Liver (tissue), 9 donors: ENCODE measurements around the gene SOX4. TPM values are rescaled to one million over a fixed set of nuclear protein-coding genes. Genes with fewer than 3 reads are reported as not detected.
"Not testable (repeated sequence)": the region's sequence is repeated elsewhere in the genome, so short reads cannot be mapped to it uniquely, and the experiment has no call there.

ENCODE experiments used
- DNase-seq: peaks from one replicate; pipeline ENCODE4 v3.0.0-alpha.2; 2017; ENCODE audit warnings: low spot score
- H3K27ac ChIP-seq, 2 donors: one replicate each; pipeline ENCODE4 v1.7.0; 2013; ENCODE audit warnings: inconsistent platforms in 2 of 2, low read length in 2 of 2, control low read depth in 1 of 2, low read depth in 1 of 2, mild to moderate bottlenecking in 1 of 2
- H3K27me3 ChIP-seq, 4 donors: one replicate each; pipeline versions ENCODE4 v1.6.1 to v1.7.0; 2013; ENCODE audit warnings: low read length in 3 of 4, inconsistent platforms in 1 of 4, mild to moderate bottlenecking in 1 of 4, moderate library complexity in 1 of 4; ENCODE audit not compliant: control insufficient read depth in 4 of 4, insufficient read depth in 4 of 4
- H3K36me3 ChIP-seq, 4 donors: one replicate each; pipeline versions ENCODE4 v1.6.1 to v1.7.0; 2013; ENCODE audit warnings: low read length in 3 of 4, mild to moderate bottlenecking in 3 of 4, low read depth in 1 of 4, moderate library complexity in 1 of 4; ENCODE audit not compliant: control insufficient read depth in 4 of 4, insufficient read depth in 3 of 4
- H3K4me1 ChIP-seq, 4 donors: one replicate each; pipeline versions ENCODE4 v1.6.1 to v1.7.0; 2013; ENCODE audit warnings: low read length in 3 of 4, mild to moderate bottlenecking in 3 of 4, moderate library complexity in 1 of 4; ENCODE audit not compliant: control insufficient read depth in 4 of 4, insufficient read depth in 4 of 4
- H3K4me3 ChIP-seq, 3 donors: one replicate each; pipeline versions ENCODE4 v1.6.1 to v1.7.0; 2013; ENCODE audit warnings: low read length in 3 of 3, control low read depth in 1 of 3, low read depth in 1 of 3, mild to moderate bottlenecking in 1 of 3
- H3K9ac ChIP-seq, 2 donors: one replicate each; pipeline ENCODE4 v1.7.0; 2013; ENCODE audit warnings: low read length in 2 of 2, mild to moderate bottlenecking in 2 of 2, moderate library complexity in 2 of 2, control low read depth in 1 of 2, low read depth in 1 of 2
- H3K9me3 ChIP-seq, 4 donors: one replicate each; pipeline versions ENCODE4 v1.6.1 to v1.7.0; 2013; ENCODE audit warnings: low read length in 3 of 4; ENCODE audit not compliant: control insufficient read depth in 4 of 4
- ATF3 ChIP-seq: IDR thresholded peaks from 2 replicates; pipeline ENCODE4 v1.6.1; 2016; ENCODE audit warnings: antibody characterized with exemption
- CTCF ChIP-seq: fragments of 150-350 bp; IDR thresholded peaks from 2 replicates; pipeline ENCODE4 v1.5.1; 2017; ENCODE audit warnings: improper control_type of control experiment, low read depth, low read length; ENCODE audit not compliant: missing input control
- EGR1 ChIP-seq, 2 donors: IDR thresholded peaks; 2 replicates each; pipeline ENCODE4 v1.6.1; 2016 to 2018; ENCODE audit warnings: antibody characterized with exemption in 2 of 2, low read depth in 2 of 2
- FOXA1 ChIP-seq: IDR thresholded peaks from 2 replicates; pipeline ENCODE4 v1.6.1; 2016; ENCODE audit warnings: antibody characterized with exemption
- FOXA2 ChIP-seq: IDR thresholded peaks from 2 replicates; pipeline ENCODE4 v1.6.1; 2016; ENCODE audit warnings: antibody characterized with exemption
- GABPA ChIP-seq, 2 donors: IDR thresholded peaks in 1 of 2; conservative IDR thresholded peaks in 1 of 2; 2 replicates each; pipeline ENCODE4 v1.6.1; 2016; ENCODE audit warnings: antibody characterized with exemption in 2 of 2, mild to moderate bottlenecking in 1 of 2, moderate library complexity in 1 of 2
- HNF4A ChIP-seq, 2 donors: conservative IDR thresholded peaks; 2 replicates each; pipeline ENCODE4 v1.6.1; 2016; ENCODE audit warnings: antibody characterized with exemption in 2 of 2, mild to moderate bottlenecking in 2 of 2
- HNF4G ChIP-seq: IDR thresholded peaks from 2 replicates; pipeline ENCODE4 v1.6.1; 2016; ENCODE audit warnings: antibody characterized with exemption
- JUND ChIP-seq, 2 donors: IDR thresholded peaks; 2 replicates each; pipeline ENCODE4 v1.6.1; 2016; ENCODE audit warnings: antibody characterized with exemption in 2 of 2
- MAX ChIP-seq: IDR thresholded peaks from 2 replicates; pipeline ENCODE4 v1.6.1; 2016; ENCODE audit warnings: antibody characterized with exemption
- NR2F2 ChIP-seq: IDR thresholded peaks from 2 replicates; pipeline ENCODE4 v1.6.1; 2016; ENCODE audit warnings: antibody characterized with exemption
- RAD21 ChIP-seq, 2 donors: IDR thresholded peaks; 2 replicates each; pipeline ENCODE4 v1.6.1; 2016; ENCODE audit warnings: antibody characterized with exemption in 2 of 2, mild to moderate bottlenecking in 2 of 2
- REST ChIP-seq: IDR thresholded peaks from 2 replicates; pipeline ENCODE4 v1.6.1; 2016; ENCODE audit warnings: antibody characterized with exemption, mild to moderate bottlenecking
- RXRA ChIP-seq, 2 donors: IDR thresholded peaks; 2 replicates each; pipeline ENCODE4 v1.6.1; 2017 to 2018; ENCODE audit warnings: antibody characterized with exemption in 2 of 2, mild to moderate bottlenecking in 1 of 2
- SP1 ChIP-seq: IDR thresholded peaks from 2 replicates; pipeline ENCODE4 v1.6.1; 2018; ENCODE audit warnings: antibody characterized with exemption, mild to moderate bottlenecking
- TAF1 ChIP-seq: conservative IDR thresholded peaks from 2 replicates; pipeline ENCODE4 v1.6.1; 2016; ENCODE audit warnings: antibody characterized with exemption, mild to moderate bottlenecking
- YY1 ChIP-seq: IDR thresholded peaks from 2 replicates; pipeline ENCODE4 v1.6.1; 2016; ENCODE audit warnings: antibody characterized with exemption, mild to moderate bottlenecking
- ZBTB33 ChIP-seq: IDR thresholded peaks from 2 replicates; pipeline ENCODE4 v1.6.1; 2016; ENCODE audit warnings: antibody characterized with exemption
- WGBS: extraction: QIAGEN DNeasy Blood & Tissue Kit; methylation state at CpG from one replicate; pipeline ENCODE4 v1.1.7; 2013; 5-methylcytosine and 5-hydroxymethylcytosine counted together
- polyA plus RNA-seq, 2 donors: library from polyadenylated mRNA; stranded (reverse) in 1 of 2; unstranded in 1 of 2; fragments of 200-250 nt in 1 of 2; fragments of >200 nt in 1 of 2; fragmentation: Nextera tagmentation in 1 of 2; extraction: Ambion mirVana in 1 of 2; gene quantifications; one replicate each; pipeline versions ENCODE4 v1.2.1 to v1.2.3, GENCODE V29; 2013 to 2015
- total RNA-seq, 2 donors: library from RNA; depleted of rRNA; stranded (reverse); fragments of >200 nt; gene quantifications; one replicate each; pipeline ENCODE4 v1.2.3, GENCODE V29; 2014
- donor health status: healthy.
- donor health status: healthy.
- donor health status: healthy.
- donor health status: healthy.
- donor health status: healthy.

The SOX4 gene
- 1 to 10 TPM in 1 of 2 donors, under 1 TPM in 1; 0.75 to 8.1 TPM for total RNA-seq
- polyA plus RNA-seq, result 1 to 10 TPM in 1 of 2 donors, under 1 TPM in 1; 0.59 to 1.2 TPM

- Histone ChIP-seq H3K27me3 (no peaks in the 10 kb centered on the region), H3K4me1 (peaks cover 6 to 37% (median 26%) of the 10 kb centered on the region in 4 donors), H3K9me3 (no peaks in the 10 kb centered on the region), H3K27ac (peak within 1 kb of the TSS; percentile 79 to 86), H3K36me3 (no peaks in the 10 kb centered on the region), H3K9ac (peak within 1 kb of the TSS; percentile 43 to 80), H3K4me3 (peak within 1 kb of the TSS; percentile 56 to 84 (median 75))
- peak; percentile 83 for DNase-seq
- peak; percentile 67 for TF ChIP-seq SP1
- TF ChIP-seq REST, result peak; percentile 36
- no peak for TF ChIP-seq CTCF
- TF ChIP-seq ATF3, result no peak
- no peak for TF ChIP-seq FOXA1
- TF ChIP-seq GABPA (IDR thresholded peaks at IDR 0.05 in 1 of 2, conservative IDR thresholded peaks at IDR 0.05 in 1 of 2), result no peak
- TF ChIP-seq EGR1 (IDR thresholded peaks at IDR 0.05; ENCODE audit: low read depth in 2 of 2), result no peak
- peak; percentile 2 to 14 for TF ChIP-seq HNF4A (conservative IDR thresholded peaks at IDR 0.05)
- TF ChIP-seq HNF4G, result no peak
- TF ChIP-seq RAD21 (IDR thresholded peaks at IDR 0.05), result peak in 1 of 2 donors; percentile 39
- peak; percentile 6 to 26 for TF ChIP-seq RXRA (IDR thresholded peaks at IDR 0.05)
- no peak for TF ChIP-seq FOXA2
- TF ChIP-seq NR2F2, result no peak
- no peak for TF ChIP-seq ZBTB33
- TF ChIP-seq JUND (IDR thresholded peaks at IDR 0.05), result peak; percentile 33 to 75
- TF ChIP-seq TAF1, result peak; percentile 52
- TF ChIP-seq YY1, result peak; percentile 53
- peak; percentile 46 for TF ChIP-seq MAX
- 0% methylated on average over 19 of the region's 19 CpGs for WGBS
Measured at GRCh38 chr6:21593412-21593926, at the start of gene SOX4. SOX4 (plus strand) TSS chr6:21593751; CDS start chr6:21594535, 784 bp downstream.

GRCh38 chr6:21552286-21552685 is 41.3 kb upstream of the SOX4 start:
- H3K9me3 ChIP-seq, H3K9ac ChIP-seq, H3K27ac ChIP-seq, H3K4me1 ChIP-seq, H3K36me3 ChIP-seq, H3K4me3 ChIP-seq, DNase-seq, H3K27me3 ChIP-seq: not testable (repeated sequence)
- WGBS, result 96% methylated on average over 27 of the region's 27 CpGs
